H9 (cell line): ENCODE measurements around the gene YTHDC1. TPM values are rescaled to one million over a fixed set of nuclear protein-coding genes. Genes with fewer than 3 reads are reported as not detected.
A peak's percentile ranks its signal among the peaks of the same experiment; 100 is the strongest.

ENCODE experiments used
- DNase-seq: peaks from one replicate; pipeline ENCODE4 v3.0.0-alpha.2; 2017
- H2AFZ ChIP-seq: one replicate; pipeline ENCODE4 v1.6.1; 2013; ENCODE audit warnings: mild to moderate bottlenecking, low read length, control low read depth, moderate library complexity
- H2AK5ac ChIP-seq: 2 replicates; pipeline ENCODE4 v1.6.1; 2013; ENCODE audit warnings: low read length, control low read depth, mixed read lengths; ENCODE audit not compliant: insufficient read length
- H2BK120ac ChIP-seq: one replicate; pipeline ENCODE4 v1.6.1; 2013; ENCODE audit warnings: low read depth, mild to moderate bottlenecking, low read length, control low read depth, inconsistent platforms; ENCODE audit not compliant: poor library complexity, severe bottlenecking
- H2BK12ac ChIP-seq: 2 replicates; pipeline ENCODE4 v1.6.1; 2013; ENCODE audit warnings: low read length, control low read depth, mixed read lengths, low read depth; ENCODE audit not compliant: insufficient read length
- H2BK15ac ChIP-seq: 2 replicates; pipeline ENCODE4 v1.6.1; 2013; ENCODE audit warnings: low read depth, low read length, control low read depth
- H2BK20ac ChIP-seq: one replicate; pipeline ENCODE4 v1.6.1; 2013; ENCODE audit warnings: low read depth, mild to moderate bottlenecking, low read length, control low read depth, inconsistent platforms; ENCODE audit not compliant: poor library complexity, severe bottlenecking
- H2BK5ac ChIP-seq: 2 replicates; pipeline ENCODE4 v1.6.1; 2013; ENCODE audit warnings: low read length, control low read depth, mixed read lengths; ENCODE audit not compliant: insufficient read length
- H3K14ac ChIP-seq: 2 replicates; pipeline ENCODE4 v1.6.1; 2013; ENCODE audit warnings: low read length, control low read depth; ENCODE audit not compliant: insufficient read depth
- H3K18ac ChIP-seq: 2 replicates; pipeline ENCODE4 v1.6.1; 2013; ENCODE audit warnings: low read depth, mild to moderate bottlenecking, mixed read lengths, low read length, control low read depth; ENCODE audit not compliant: insufficient read length
- H3K23ac ChIP-seq: 2 replicates; pipeline ENCODE4 v1.6.1; 2013; ENCODE audit warnings: low read length, control low read depth, mixed read lengths, low read depth; ENCODE audit not compliant: insufficient read length
- H3K23me2 ChIP-seq: 2 replicates; pipeline ENCODE4 v1.6.1; 2013; ENCODE audit warnings: low read depth, mild to moderate bottlenecking, mixed read lengths, low read length, control low read depth; ENCODE audit not compliant: insufficient read length, poor library complexity, severe bottlenecking
- H3K27ac ChIP-seq: 2 replicates; pipeline ENCODE4 v1.5.1; 2013; ENCODE audit warnings: low read length, control low read depth, mixed read lengths, low read depth; ENCODE audit not compliant: insufficient read length
- H3K27me3 ChIP-seq: 2 replicates; pipeline ENCODE4 v1.6.1; 2013; ENCODE audit warnings: low read length, control low read depth, inconsistent platforms; ENCODE audit not compliant: insufficient read depth
- H3K4ac ChIP-seq: 2 replicates; pipeline ENCODE4 v1.6.1; 2013; ENCODE audit warnings: low read depth, mild to moderate bottlenecking, control low read depth, inconsistent platforms, low read length, moderate library complexity
- H3K4me1 ChIP-seq: 2 replicates; pipeline ENCODE4 v1.6.1; 2013; ENCODE audit warnings: low read length, control low read depth, inconsistent platforms; ENCODE audit not compliant: insufficient read depth
- H3K4me2 ChIP-seq: 2 replicates; pipeline ENCODE4 v1.6.1; 2013; ENCODE audit warnings: low read length, control low read depth, mixed read lengths; ENCODE audit not compliant: insufficient read length, insufficient read depth
- H3K56ac ChIP-seq: 2 replicates; pipeline ENCODE4 v1.6.1; 2013; ENCODE audit warnings: low read depth, mild to moderate bottlenecking, mixed read lengths, low read length, control low read depth; ENCODE audit not compliant: insufficient read length
- H3K79me1 ChIP-seq: 2 replicates; pipeline ENCODE4 v1.6.1; 2013; ENCODE audit warnings: low read depth, mild to moderate bottlenecking, moderate library complexity, low read length, control low read depth, inconsistent platforms; ENCODE audit not compliant: insufficient read depth, poor library complexity, severe bottlenecking
- H3K79me2 ChIP-seq: 2 replicates; pipeline ENCODE4 v1.6.1; 2013; ENCODE audit warnings: low read length, control low read depth, inconsistent platforms; ENCODE audit not compliant: insufficient read depth
- H3K9ac ChIP-seq: 2 replicates; pipeline ENCODE4 v1.6.1; 2013; ENCODE audit warnings: low read length, control low read depth, mixed read lengths; ENCODE audit not compliant: insufficient read length; ENCODE audit errors: extremely low read depth
- H3K9me3 ChIP-seq: one replicate; pipeline ENCODE4 v1.6.1; 2013; ENCODE audit warnings: low read depth, low read length, inconsistent platforms; ENCODE audit not compliant: control insufficient read depth
- H3T11ph ChIP-seq: one replicate; pipeline ENCODE4 v1.6.1; 2013; ENCODE audit warnings: mild to moderate bottlenecking, low read length, control low read depth, inconsistent platforms
- H4K20me1 ChIP-seq: one replicate; pipeline ENCODE4 v1.6.1; 2013; ENCODE audit not compliant: control insufficient read depth, insufficient read length, insufficient read depth
- H4K5ac ChIP-seq: 2 replicates; pipeline ENCODE4 v1.6.1; 2013; ENCODE audit warnings: low read depth, mild to moderate bottlenecking, mixed read lengths, low read length, control low read depth; ENCODE audit not compliant: insufficient read length
- H4K8ac ChIP-seq: replicated peaks from 2 replicates; pipeline ENCODE4 v1.6.1; 2013; ENCODE audit warnings: low read length, control low read depth, mixed read lengths, low read depth; ENCODE audit not compliant: insufficient read length
- H4K91ac ChIP-seq: 2 replicates; pipeline ENCODE4 v1.6.1; 2013; ENCODE audit warnings: low read depth, mild to moderate bottlenecking, moderate library complexity, mixed read lengths, low read length, control low read depth; ENCODE audit not compliant: insufficient read length
- H3K27ac Mint-ChIP-seq, 3 experiments: 2 replicates in 2 of 3; 3 replicates in 1 of 3; pipeline ENCODE4 v1.8.0; 2020 to 2021; ENCODE audit warnings: mixed read lengths in 3 of 3, mild to moderate bottlenecking in 1 of 3, moderate library complexity in 1 of 3
- H3K27me3 Mint-ChIP-seq: 2 replicates; pipeline ENCODE4 v1.8.0; 2021; ENCODE audit warnings: low read depth, mild to moderate bottlenecking, moderate library complexity, mixed read lengths
- H3K36me3 Mint-ChIP-seq, 3 experiments: 2 replicates in 2 of 3; 3 replicates in 1 of 3; pipeline ENCODE4 v1.8.0; 2020 to 2021; ENCODE audit warnings: low read depth in 3 of 3, mixed read lengths in 3 of 3; ENCODE audit not compliant: insufficient read depth in 1 of 3
- H3K4me1 Mint-ChIP-seq, 2 experiments: 2 replicates each; pipeline ENCODE4 v1.8.0; 2020; ENCODE audit warnings: mixed read lengths in 2 of 2
- H3K4me3 Mint-ChIP-seq, 2 experiments: 2 replicates in 1 of 2; 3 replicates in 1 of 2; pipeline ENCODE4 v1.8.0; 2020 to 2021; ENCODE audit warnings: mild to moderate bottlenecking in 2 of 2, mixed read lengths in 2 of 2, moderate library complexity in 1 of 2
- H3K9me3 Mint-ChIP-seq, 2 experiments: 2 replicates in 1 of 2; 3 replicates in 1 of 2; pipeline ENCODE4 v1.8.0; 2020; ENCODE audit warnings: mild to moderate bottlenecking in 2 of 2, mixed read lengths in 2 of 2, moderate library complexity in 1 of 2
- CTCF ChIP-seq: fragments of 200-600 bp; sonication (generic); conservative IDR thresholded peaks from 3 replicates; pipeline ENCODE4 v1.8.0; 2021; ENCODE audit warnings: antibody characterized with exemption, mild to moderate bottlenecking
- WGBS: extraction: QIAGEN DNeasy Blood & Tissue Kit; methylation state at CpG from one replicate; pipeline ENCODE4 v1.1.7; 2013; ENCODE audit warnings: missing lambda C conversion rate, low lambda C conversion rate, mixed read lengths; ENCODE audit not compliant: insufficient read length; ENCODE audit errors: extremely low coverage; 5-methylcytosine and 5-hydroxymethylcytosine counted together
- total RNA-seq: library from RNA; stranded (reverse); gene quantifications from 2 replicates; pipeline ENCODE4 v1.2.1, GENCODE V29; 2021

Gene YTHDC1
- total RNA-seq, 1 experiment from 2014 or later, result 158 TPM

GRCh38 chr4:68347845-68348244 is 2.0 kb downstream of the YTHDC1 start:
- Histone ChIP-seq H2AFZ (no peak overlapping the region), H3K9ac (peak overlapping the region; percentile 93), H3K23ac (no peak overlapping the region), H4K91ac (no peak overlapping the region), H3K4ac (no peak overlapping the region), H3K27ac (no peak overlapping the region), H2BK20ac (no peak overlapping the region), H3K14ac (no peak overlapping the region), H3K23me2 (peaks cover 3% of the 10 kb centered on the region), H3K18ac (no peak overlapping the region), H3K4me1 (no peaks in the 10 kb centered on the region; the same call in 1 of the 2 replicates), H3K4me2 (peak overlapping the region; percentile 81), H4K8ac (no peak overlapping the region), H2BK12ac (no peak overlapping the region), H2BK15ac (no peak overlapping the region), H2AK5ac (no peak overlapping the region), H2BK120ac (no peak overlapping the region), H4K5ac (no peak overlapping the region), H3K27me3 (no peaks in the 10 kb centered on the region), H3K79me2 (peaks cover 53% of the 10 kb centered on the region), H2BK5ac (no peak overlapping the region), H3K9me3 (no peaks in the 10 kb centered on the region), H4K20me1 (no peaks in the 10 kb centered on the region), H3K79me1 (no peaks in the 10 kb centered on the region), H3K56ac (no peak overlapping the region), H3T11ph (no peak overlapping the region)
- H3K9me3 Mint-ChIP-seq, result no peaks in the 10 kb centered on the region
- DNase-seq, result no peak
- H3K36me3 Mint-ChIP-seq, result peaks cover 10 to 26% (median 14%) of the 10 kb centered on the region in 3 experiments
- TF ChIP-seq CTCF, result no peak
- peak overlapping the region; percentile 93 to 97 for H3K4me3 Mint-ChIP-seq
- peaks cover 32 to 45% of the 10 kb centered on the region in 2 experiments for H3K4me1 Mint-ChIP-seq
- no peaks in the 10 kb centered on the region for H3K27me3 Mint-ChIP-seq
- H3K27ac Mint-ChIP-seq, result peak overlapping the region in 1 of 3 experiments; percentile 99; a peak in 2 of 7 replicates
- no CpG with 5 or more reads among the region's 5 CpGs for WGBS
